Tongue (tissue), 2 donors: ENCODE results near the gene ZNF385A. TPM values are rescaled to one million over a fixed set of nuclear protein-coding genes. Genes with fewer than 3 reads are reported as not detected.
"Not testable (repeated sequence)": the region's sequence is repeated elsewhere in the genome, so short reads cannot be mapped to it uniquely, and the experiment has no call there.

Experiments
- DNase-seq: peaks from one replicate; pipeline ENCODE4 v3.0.0-alpha.2; 2015
- total RNA-seq: library from RNA; depleted of rRNA; stranded (reverse); fragments of >200 nt; gene quantifications from one replicate; pipeline ENCODE4 v1.2.3, GENCODE V29; 2014

Gene ZNF385A
- total RNA-seq, 1 donor from 2014 or later, result 30.4 TPM

GRCh38 chr12:54355104-54355815 is 29.3 kb downstream of the ZNF385A start:
- peak; percentile 68 for DNase-seq

GRCh38 chr12:54354271-54354670 is 30.3 kb downstream of the ZNF385A start:
- DNase-seq, result not testable (repeated sequence)

GRCh38 chr12:54352891-54353874 is 31.4 kb downstream of the ZNF385A start:
- peak; percentile 88 for DNase-seq

- DNase-seq, result peak; percentile 92
Observed at GRCh38 chr12:54352022-54352531, 32.5 kb downstream of the ZNF385A start.

GRCh38 chr12:54351341-54351740 is 33.2 kb downstream of the ZNF385A start:
- peak; percentile 18 for DNase-seq

GRCh38 chr12:54350743-54351142 is 33.8 kb downstream of the ZNF385A start:
- no peak for DNase-seq

GRCh38 chr12:54349679-54350078 is 34.9 kb downstream of the ZNF385A start:
- no peak for DNase-seq

GRCh38 chr12:54349036-54349435 is 35.5 kb downstream of the ZNF385A start:
- DNase-seq, result no peak

GRCh38 chr12:54341378-54342300 is 42.9 kb downstream of the ZNF385A start:
- DNase-seq, result peak; percentile 76

- no peak for DNase-seq
Observed at GRCh38 chr12:54340846-54341245, 43.7 kb downstream of the ZNF385A start.

GRCh38 chr12:54338698-54339296 is 45.7 kb downstream of the ZNF385A start:
- peak; percentile 31 for DNase-seq

- DNase-seq, result peak; percentile 68
Observed at GRCh38 chr12:54337854-54338650, 46.5 kb downstream of the ZNF385A start.

GRCh38 chr12:54337280-54337842 is 47.2 kb downstream of the ZNF385A start:
- DNase-seq, result peak; percentile 82

GRCh38 chr12:54333420-54334034 is 51.0 kb downstream of the ZNF385A start:
- DNase-seq, result no peak

- DNase-seq, result no peak
Observed at GRCh38 chr12:54331461-54331860, 53.1 kb downstream of the ZNF385A start.

- no peak for DNase-seq
Observed at GRCh38 chr12:54330442-54330841, 54.1 kb downstream of the ZNF385A start.

GRCh38 chr12:54329759-54330158 is 54.8 kb downstream of the ZNF385A start:
- no peak for DNase-seq

- no peak for DNase-seq
Observed at GRCh38 chr12:54328595-54329337, 55.8 kb downstream of the ZNF385A start.
